Activated CD8-positive, alpha-beta T cell treated with anti-CD3 and anti-CD28 coated beads, Interleukin-2, amount 10 ng/mL, durations not matched to agents 7 days and 5 days (primary cell): Measurements from ENCODE around the gene TTC3. TPM values are rescaled to one million over a fixed set of nuclear protein-coding genes. Genes with fewer than 3 reads are reported as not detected.

ENCODE experiments used
- ATAC-seq: fragments of 150-1000 bp; cut with Tn5 transposase; one replicate; pipeline ENCODE4 v1.10.0; 2021; ENCODE audit warnings: moderate library complexity
- CTCF ChIA-PET: fragments of 350-600 bp; sonication (Branson Sonifier 250); formaldehyde crosslinking; loops from one replicate; lab custom pipeline; 2021; ENCODE audit warnings: antibody characterized with exemption; lab: Charles Lee
- POLR2A ChIA-PET: fragments of 350-600 bp; sonication (Branson Sonifier 250); formaldehyde crosslinking; loops from one replicate; lab custom pipeline; 2021; ENCODE audit warnings: antibody characterized with exemption; lab: Charles Lee
- DNase-seq: peaks from one replicate; pipeline ENCODE4 v3.0.0-alpha.2; 2020
- H3K27ac Mint-ChIP-seq: one replicate; pipeline ENCODE4 v1.8.0; 2021; ENCODE audit warnings: mild to moderate bottlenecking, mixed read lengths
- H3K27me3 Mint-ChIP-seq: one replicate; pipeline ENCODE4 v1.8.0; 2021; ENCODE audit warnings: low read depth, mixed read lengths
- H3K36me3 Mint-ChIP-seq: one replicate; pipeline ENCODE4 v1.8.0; 2021; ENCODE audit warnings: low read depth, mixed read lengths
- H3K4me1 Mint-ChIP-seq: one replicate; pipeline ENCODE4 v1.8.0; 2021; ENCODE audit warnings: low read depth, mixed read lengths
- H3K4me3 Mint-ChIP-seq: one replicate; pipeline ENCODE4 v1.8.0; 2021; ENCODE audit warnings: mild to moderate bottlenecking, mixed read lengths
- H3K9me3 Mint-ChIP-seq: one replicate; pipeline ENCODE4 v1.8.0; 2022; ENCODE audit warnings: mixed read lengths; ENCODE audit not compliant: insufficient read depth
- total RNA-seq, 2 experiments: library from RNA; stranded (reverse); gene quantifications; one replicate each; pipeline ENCODE4 v1.2.3, GENCODE V29; 2021

The TTC3 gene
- total RNA-seq, 2 experiments from 2014 or later = 48.3 to 49.5 TPM

DNA sequence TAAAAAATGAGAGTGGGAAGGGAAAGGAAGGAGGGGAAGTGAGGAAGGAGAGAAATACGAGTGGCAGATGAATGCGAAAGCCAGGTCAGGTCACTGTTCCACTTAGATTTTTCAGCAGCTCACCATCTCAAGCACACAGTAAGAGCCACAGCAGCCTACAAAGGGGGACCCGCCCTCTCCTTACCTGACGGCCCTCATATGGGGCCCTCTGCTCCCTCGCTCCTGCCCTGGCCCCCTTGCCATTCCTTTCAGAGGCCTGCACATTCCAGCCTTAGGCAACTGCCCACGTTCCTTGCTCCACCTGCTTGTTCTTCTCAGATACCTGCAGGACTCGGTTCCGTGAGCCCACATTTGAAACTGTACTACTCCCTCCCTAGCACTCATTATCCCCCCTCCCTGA lies 172.1 kb downstream of the TTC3 start:
- POLR2A ChIA-PET = interaction anchor here (1.2 to 3.9 kb wide), 5 partner anchors 9 to 22 kb away, joined by 3 to 28 read pairs (median 13); partner anchors contain the start of gene VPS26C
- H3K27me3 Mint-ChIP-seq = no peaks in the 10 kb centered on the region
- DNase-seq (no peak), ATAC-seq (peak; percentile 62)
- peak overlapping the region; percentile 78 for H3K4me3 Mint-ChIP-seq
- peaks cover 69% of the 10 kb centered on the region for H3K36me3 Mint-ChIP-seq
- H3K27ac Mint-ChIP-seq = peak overlapping the region; percentile 94
- peaks cover 86% of the 10 kb centered on the region for H3K4me1 Mint-ChIP-seq
- H3K9me3 Mint-ChIP-seq = peaks cover 5% of the 10 kb centered on the region
- CTCF ChIA-PET = interaction anchor here (0.6 to 5.6 kb wide), 7 partner anchors 11 to 78 kb away, joined by 3 to 36 read pairs (median 4); partner anchors contain the start of gene VPS26C

DNA sequence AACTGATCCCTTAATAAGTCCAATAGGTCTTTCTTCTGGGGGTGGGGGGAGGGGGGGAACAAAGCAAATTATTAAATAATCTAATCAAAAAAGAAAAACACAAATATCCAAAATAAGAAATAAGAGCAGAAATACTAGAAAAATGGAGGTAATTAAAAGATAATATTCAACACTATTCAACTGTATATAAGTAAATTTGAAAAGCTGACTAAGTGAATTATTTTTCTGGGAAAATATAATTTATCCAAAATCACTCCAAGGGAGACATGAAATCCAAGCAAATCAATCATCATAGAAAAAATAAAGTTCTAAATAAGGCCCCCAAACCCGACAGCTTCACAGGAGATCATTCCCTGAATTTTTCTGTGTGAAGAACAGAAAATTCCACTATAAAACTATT lies 175.2 kb downstream of the TTC3 start:
- no peak overlapping the region for H3K27ac Mint-ChIP-seq
- POLR2A ChIA-PET = no interaction called here

DNA sequence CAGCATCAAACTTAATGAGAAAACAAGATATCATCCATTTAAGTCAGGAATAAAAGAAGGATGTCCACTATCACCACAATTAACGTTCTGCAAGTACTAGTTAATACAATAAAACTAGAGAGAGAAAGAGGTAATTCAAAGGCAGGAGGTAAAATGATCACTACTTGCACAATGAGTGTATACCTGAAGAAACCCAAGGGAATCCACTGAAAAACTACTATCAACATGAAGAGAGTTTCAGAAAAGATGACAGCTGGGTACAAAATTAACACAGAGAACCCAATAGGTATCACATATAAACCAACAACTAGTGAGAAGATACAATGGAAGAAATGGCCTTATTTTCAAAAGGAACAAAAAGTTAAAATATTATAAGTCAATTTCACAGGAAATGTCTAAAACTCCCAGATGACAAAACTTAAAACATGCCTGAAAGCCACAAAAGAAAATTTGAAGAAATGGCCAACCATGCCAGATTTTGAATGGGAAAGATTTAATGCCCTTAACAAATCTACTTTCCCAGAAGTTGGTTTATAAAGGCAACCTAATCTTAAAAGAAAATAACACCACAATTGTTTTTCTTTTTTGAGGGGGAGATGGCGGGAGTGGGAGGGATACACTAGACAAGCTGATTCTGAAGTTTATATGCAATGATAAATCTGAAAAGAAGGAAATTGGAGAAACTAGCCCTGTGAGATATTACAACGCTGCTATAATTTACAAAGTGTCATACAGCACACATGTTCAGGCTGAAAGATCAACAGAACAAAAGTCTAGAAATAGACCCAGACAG lies 176.3 kb downstream of the TTC3 start:
- Mint-ChIP-seq H3K27ac (no peak overlapping the region), H3K4me1 (peaks cover 72% of the 10 kb centered on the region), H3K36me3 (peaks cover 54% of the 10 kb centered on the region), H3K4me3 (no peak overlapping the region), H3K9me3 (peaks cover 5% of the 10 kb centered on the region), H3K27me3 (no peaks in the 10 kb centered on the region)
- no peak for DNase-seq
- CTCF ChIA-PET = no interaction called here
- no peak for ATAC-seq
- POLR2A ChIA-PET = no interaction called here

More for the DNA sequence above, 175.2 kb downstream of the TTC3 start:
- CTCF ChIA-PET = no interaction called here
- ATAC-seq = no peak
- H3K9me3 Mint-ChIP-seq = peaks cover 5% of the 10 kb centered on the region
- H3K4me1 Mint-ChIP-seq = peaks cover 76% of the 10 kb centered on the region
- peaks cover 59% of the 10 kb centered on the region for H3K36me3 Mint-ChIP-seq
- H3K27me3 Mint-ChIP-seq = no peaks in the 10 kb centered on the region
- DNase-seq = no peak
- H3K4me3 Mint-ChIP-seq = no peak overlapping the region

DNA sequence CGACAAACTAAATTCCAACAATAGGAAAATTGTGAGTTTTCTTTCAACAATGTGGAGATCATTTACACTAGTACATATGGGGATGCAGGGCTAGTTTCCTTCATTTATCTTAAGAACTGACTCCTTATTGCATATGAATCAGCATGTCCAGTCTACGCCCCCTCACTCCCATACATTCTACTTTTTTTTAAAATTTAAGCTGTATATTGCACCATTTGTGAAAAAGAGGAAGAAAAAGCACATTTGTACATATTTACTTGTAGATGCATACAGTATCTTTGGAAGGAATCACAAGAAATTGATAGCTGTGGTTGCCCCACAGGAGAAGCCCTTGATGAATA lies 178.2 kb downstream of the TTC3 start:
- Mint-ChIP-seq H3K36me3 (peaks cover 42% of the 10 kb centered on the region), H3K27ac (no peak overlapping the region), H3K4me3 (no peak overlapping the region), H3K4me1 (peaks cover 66% of the 10 kb centered on the region), H3K9me3 (no peaks in the 10 kb centered on the region), H3K27me3 (no peaks in the 10 kb centered on the region)
- no peak for DNase-seq
- ChIA-PET POLR2A (no interaction called here), CTCF (interaction anchor here (0.6 to 0.7 kb wide), 2 partner anchors 26 to 137 kb away, joined by 3 read pairs; no protein-coding TSS in a partner anchor)
- ATAC-seq = no peak

Other genes starting within 250 kb of the TTC3 start
- 10 to 100 TPM; 15.5 to 16.8 TPM for gene HLCS, start 106.6 kb upstream of the TTC3 start, total RNA-seq
- under 1 TPM in 1 of 2 experiments, not detected in 1; 0.10 TPM for gene RIPPLY3, start 66.6 kb upstream of the TTC3 start, total RNA-seq
- gene PIGP, start 183 bp upstream of the TTC3 start, total RNA-seq = 10 to 100 TPM; 12.0 to 15.2 TPM
- 10 to 100 TPM; 96.2 to 98.7 TPM for gene VPS26C, start 194.1 kb downstream of the TTC3 start, total RNA-seq